HG03064 (cell line): ENCODE measurements around the gene STEAP4.

Experiments used
- ATAC-seq: cut with Tn5 transposase; IDR thresholded peaks from one replicate; pipeline ENCODE4 v1.9.1; 2021; ENCODE audit warnings: low read depth; ENCODE audit not compliant: unreplicated experiment

Gene STEAP4

GRCh38 chr7:88306590-88307048 lies at the start of gene STEAP4:
Gene STEAP4, minus strand, starts transcription at chr7:88306894. Its CDS starts 22,625 bp downstream, at chr7:88284269.
- no peak for ATAC-seq

DNA sequence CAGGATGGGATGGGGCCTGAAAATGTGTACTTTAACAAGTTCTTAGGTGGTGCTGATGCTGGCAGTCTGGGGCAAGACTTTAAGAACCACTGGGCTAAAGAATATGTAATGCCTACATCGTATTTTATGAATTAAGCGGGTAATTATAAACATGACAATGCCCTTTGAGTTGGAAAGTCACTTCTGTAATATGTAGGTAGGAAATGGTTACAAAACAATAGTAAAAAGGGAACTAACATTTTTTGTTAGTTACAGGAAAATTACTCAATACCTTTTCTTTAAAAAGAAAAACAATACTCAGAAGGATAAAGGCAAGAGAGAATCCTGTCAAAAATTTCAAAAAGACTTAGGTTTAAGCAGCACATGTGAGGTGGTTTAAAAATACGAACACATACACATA lies 48.3 kb upstream of the STEAP4 start:
- ATAC-seq, result no peak

DNA sequence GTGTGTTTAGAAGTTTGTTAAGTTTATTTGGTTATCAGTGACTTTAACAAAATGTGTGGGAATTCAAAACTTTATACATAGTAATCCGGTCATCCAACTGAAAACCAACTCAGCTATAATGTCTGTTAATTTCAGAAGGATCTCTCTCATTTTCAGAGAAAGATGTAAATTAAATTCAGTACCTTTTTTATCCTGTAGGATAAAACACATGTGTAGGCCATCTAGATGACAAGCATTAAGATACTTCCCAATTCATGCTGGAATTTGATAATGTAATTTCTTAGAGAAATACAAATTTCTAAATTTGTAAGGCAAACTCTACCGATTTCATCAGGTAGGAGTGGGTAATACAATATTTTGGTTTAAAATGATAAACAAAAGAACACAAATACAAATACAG lies 43.4 kb upstream of the STEAP4 start:
- no peak for ATAC-seq

DNA sequence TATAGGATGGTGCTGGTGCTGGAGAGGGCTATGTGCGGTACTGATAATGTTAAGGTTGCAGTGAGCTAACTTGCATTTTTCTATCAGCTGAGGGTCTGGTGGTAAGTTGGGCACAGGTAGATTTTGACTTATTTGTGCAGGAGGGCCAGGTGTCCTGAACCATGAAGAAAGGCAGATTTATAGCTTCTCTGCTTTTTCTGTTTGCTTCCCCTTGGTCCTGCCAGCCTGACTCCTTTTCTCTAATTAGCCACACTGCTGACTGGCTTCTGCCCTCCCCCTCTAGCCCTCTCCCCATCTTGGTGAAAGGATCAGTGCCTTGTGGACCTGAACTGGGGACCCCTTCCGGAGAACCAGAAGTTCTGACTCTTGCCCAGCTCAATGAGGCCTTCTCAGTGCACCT lies 40.8 kb upstream of the STEAP4 start:
- ATAC-seq, result no peak

DNA sequence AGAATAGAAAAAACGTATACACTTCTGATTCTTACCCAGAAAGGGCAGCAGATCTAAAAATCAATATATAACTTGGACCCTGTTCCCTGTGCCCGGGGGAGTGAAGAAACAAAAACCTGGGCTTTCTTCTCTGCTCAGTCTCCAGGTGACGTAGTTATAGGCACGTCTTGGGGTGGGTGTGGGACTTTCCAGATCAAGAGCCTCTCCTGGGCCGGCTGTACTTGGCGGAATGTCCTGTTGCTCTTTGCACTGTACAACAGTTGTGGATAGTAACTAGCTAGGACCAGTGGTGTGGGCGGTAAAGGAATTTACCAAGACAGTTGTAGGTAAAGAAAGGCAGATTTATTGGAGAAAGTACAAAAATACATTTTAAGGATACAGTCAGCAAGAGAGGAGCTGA lies 40.4 kb upstream of the STEAP4 start:
- ATAC-seq, result no peak

GRCh38 chr7:88346357-88346756 lies 39.7 kb upstream of the STEAP4 start:
- ATAC-seq, result no peak

GRCh38 chr7:88344956-88345832 lies 38.5 kb upstream of the STEAP4 start:
- ATAC-seq, result no peak

DNA sequence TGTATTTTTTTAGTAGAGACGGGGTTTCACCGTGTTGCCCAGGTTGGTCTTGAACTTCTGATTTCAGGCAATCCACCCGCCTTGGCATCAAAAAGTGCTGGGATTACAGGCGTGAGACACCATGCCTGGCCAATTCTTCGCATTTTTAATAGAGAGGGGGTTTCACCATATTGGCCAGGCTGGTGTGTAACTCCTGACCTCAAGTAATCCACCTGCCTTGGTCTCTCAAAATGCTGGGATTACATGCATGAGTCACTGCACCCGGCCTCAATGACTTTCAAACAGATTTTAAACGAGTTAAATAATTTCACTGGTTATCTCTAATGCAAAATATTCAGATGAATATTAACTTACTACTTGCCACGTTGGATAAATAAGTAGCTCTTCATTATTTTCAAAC lies 37.6 kb upstream of the STEAP4 start:
- ATAC-seq, result no peak

DNA sequence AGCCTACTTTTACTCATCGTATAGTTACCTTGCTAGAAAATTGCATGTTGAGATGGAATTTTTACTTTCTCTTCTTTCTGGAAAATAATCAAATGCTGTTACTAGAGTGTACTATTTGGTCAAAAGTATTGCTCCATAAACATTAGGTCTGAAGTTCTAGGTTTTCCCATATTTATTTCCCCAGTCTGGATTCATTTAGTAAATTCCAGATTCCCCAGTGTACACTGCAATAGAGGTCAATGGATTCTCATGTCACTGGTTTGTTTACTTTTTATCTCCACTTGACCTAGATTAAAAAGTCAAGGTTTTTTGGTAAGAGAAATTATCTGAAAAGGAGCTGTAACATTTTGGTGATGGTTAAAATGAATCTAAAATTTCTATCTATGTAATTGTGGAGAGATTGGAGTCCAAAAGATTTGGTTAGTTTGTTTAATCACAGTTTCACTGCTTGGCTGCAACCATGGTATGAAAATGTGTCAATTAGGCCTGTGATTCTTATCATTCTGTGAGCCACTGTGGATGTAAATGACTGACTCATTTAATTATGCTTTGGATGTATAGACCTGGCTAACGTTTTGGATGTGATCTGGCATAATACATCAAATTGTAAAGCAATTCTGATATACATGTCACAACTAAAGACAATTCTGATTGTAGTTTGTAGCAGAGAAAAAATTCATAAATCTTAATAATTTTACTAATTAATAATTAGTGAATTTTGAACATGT lies 32.7 kb upstream of the STEAP4 start:
- ATAC-seq, result no peak

GRCh38 chr7:88338503-88338902 lies 31.8 kb upstream of the STEAP4 start:
- ATAC-seq, result no peak

GRCh38 chr7:88337572-88337971 lies 30.9 kb upstream of the STEAP4 start:
- ATAC-seq, result no peak

GRCh38 chr7:88331322-88331721 lies 24.6 kb upstream of the STEAP4 start:
- no peak for ATAC-seq

GRCh38 chr7:88329532-88330463 lies 23.1 kb upstream of the STEAP4 start:
- no peak for ATAC-seq

DNA sequence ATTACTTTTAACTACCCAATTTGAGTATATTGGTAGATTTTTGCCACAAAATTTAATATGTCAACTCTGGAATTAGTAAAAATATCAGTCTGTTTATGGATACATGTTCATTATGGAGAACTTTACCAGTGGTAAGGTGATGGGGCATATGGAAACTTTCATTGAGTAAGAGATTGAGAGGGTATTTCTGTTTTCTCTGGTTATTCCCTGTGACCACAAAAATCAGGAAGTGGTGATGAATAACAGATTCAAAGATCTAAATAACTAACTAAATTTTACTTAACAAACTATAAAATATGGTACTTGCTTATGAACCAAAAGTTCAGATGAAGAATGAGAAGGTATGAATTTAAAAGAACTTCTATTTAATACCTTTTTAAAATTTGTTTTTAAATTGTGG lies 22.1 kb upstream of the STEAP4 start:
- ATAC-seq, result no peak

- no peak for ATAC-seq
Measured at GRCh38 chr7:88324699-88325098, 18.0 kb upstream of the STEAP4 start.

DNA sequence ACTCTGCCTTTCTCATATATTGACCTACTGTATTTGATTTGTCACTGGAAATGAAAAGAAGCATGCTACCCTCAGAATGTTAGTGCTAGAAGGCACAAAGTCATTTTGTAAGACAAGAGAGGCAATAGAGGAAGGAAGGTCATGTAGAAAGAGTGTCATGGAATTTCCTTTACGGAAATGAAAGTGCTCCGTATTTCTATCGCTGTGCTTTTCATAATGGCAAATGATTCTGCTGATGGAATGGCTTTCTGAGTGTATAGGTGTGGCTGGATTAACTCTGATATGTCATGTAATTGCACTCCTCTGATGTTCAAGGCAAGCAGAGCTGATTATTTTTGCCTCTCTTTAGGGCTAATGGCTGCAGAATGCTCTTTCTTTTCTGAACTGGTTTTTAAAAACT lies 15.5 kb upstream of the STEAP4 start:
- no peak for ATAC-seq

- ATAC-seq, result no peak
Measured at GRCh38 chr7:88321694-88322093, 15.0 kb upstream of the STEAP4 start.

GRCh38 chr7:88318196-88318595 lies 11.5 kb upstream of the STEAP4 start:
- no peak for ATAC-seq

DNA sequence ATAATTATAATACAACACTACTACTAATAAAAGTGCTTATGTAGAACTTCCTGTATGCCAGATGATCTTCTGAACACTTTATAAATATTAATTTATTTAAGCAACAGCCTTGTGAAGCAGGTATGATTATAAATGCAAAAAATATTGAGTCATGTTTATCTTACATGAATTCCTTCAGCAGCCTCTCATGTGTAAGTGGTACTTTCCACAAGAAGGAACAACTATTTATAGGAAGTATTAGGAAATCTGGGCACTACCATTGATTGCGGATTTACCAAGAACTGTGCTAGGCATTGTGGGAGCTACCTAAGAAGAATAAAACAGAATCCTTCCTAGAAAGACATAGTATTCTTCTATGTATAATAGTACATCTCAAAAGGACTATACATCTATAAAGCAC lies 10.7 kb upstream of the STEAP4 start:
- no peak for ATAC-seq

DNA sequence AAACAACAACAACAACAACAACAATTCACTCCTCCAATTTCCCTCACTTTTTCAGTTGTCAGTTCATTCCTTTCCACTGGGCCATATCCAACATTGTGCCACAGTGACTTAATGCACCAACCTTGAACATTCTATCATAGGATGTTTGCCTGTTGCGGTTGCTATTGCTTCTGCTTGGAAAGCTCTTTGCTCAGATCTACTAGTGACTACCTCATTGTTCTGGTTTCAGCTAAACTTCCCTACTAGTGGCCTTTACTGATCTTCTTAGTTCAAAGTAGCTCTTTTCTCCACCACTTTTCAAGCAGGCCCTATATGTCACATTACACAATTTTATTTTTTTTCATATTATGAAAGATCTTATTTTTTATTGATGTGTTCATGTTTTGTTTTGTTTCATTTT lies 9.8 kb upstream of the STEAP4 start:
- no peak for ATAC-seq

- no peak for ATAC-seq
Measured at GRCh38 chr7:88315522-88315921, 8.8 kb upstream of the STEAP4 start.
